ENCODE results near the gene OTUB2. TPM values are rescaled to one million over a fixed set of nuclear protein-coding genes. Genes with fewer than 3 reads are reported as not detected.

The OTUB2 gene
- polyA plus RNA-seq (2.6 to 4.8 TPM (median 3.5 TPM) in 3 replicates), polyA minus RNA-seq (8.5 to 14.3 TPM (median 10.1 TPM) in 3 replicates)
- polyA plus RNA-seq (2011; ENCODE audit: low read depth): 3.0 TPM
- 3.5 and 3.6 TPM in 2 replicates for polyA plus RNA-seq (2011; cell fraction: cytosol; rRNA removed)
- polyA plus RNA-seq (2011; cell fraction: nucleus; rRNA removed): 4.5 and 5.3 TPM in 2 replicates
- polyA plus RNA-seq (2012; ENCODE audit: low replicate concordance): 4.5 and 4.7 TPM in 2 replicates
- polyA minus RNA-seq (2011; cell fraction: cytosol; rRNA and poly(A)+ RNA removed): 8.8 TPM
- polyA minus RNA-seq (2011; cell fraction: nucleus; rRNA and poly(A)+ RNA removed): 5.2 and 8.1 TPM in 2 replicates

DNA sequence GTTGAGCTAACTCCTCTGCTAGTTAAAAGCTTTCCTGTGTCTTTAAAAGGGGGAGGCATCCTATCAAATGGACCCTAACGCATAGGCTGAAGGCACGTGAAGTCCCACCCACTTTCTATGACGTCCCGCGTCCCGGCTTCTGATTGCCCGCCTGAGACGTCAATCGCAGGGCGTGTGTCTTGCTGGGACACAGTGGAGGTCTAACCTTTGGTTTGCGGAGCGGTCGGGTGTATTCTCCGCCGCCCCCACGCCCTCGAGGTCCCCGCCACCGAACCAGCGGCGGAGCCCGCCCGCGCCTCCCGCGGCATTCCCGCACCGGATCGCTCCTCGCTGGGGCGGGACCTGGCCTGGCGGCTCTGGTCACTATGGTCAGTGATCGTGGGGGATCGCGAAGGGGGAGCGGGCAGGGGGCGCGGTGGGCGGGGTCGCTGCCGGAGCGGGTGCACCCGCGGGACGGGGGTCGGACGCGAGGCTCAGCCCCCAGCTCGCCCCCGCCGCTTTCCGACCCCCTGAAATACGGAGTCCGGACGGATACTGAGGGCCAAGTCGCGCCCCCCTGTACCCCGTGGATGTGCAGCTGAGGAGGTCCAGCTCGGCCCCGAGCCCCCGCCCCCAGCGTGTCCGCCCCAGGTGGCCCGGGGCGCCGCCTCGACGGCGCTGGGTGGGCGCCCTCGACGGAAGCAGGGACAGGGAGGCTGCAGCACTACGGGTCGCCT is at the start of gene OTUB2:
OTUB2 (plus strand) TSS at position 168 of the 716 bp plus-strand sequence; CDS start at position 366, 198 bp downstream.
- Histone ChIP-seq H3K9me1 (ENCODE audit: control insufficient read depth, extremely low read depth, insufficient read depth, low read length) (peaks cover 6% of the 10 kb centered on the region), H3K36me3 (ENCODE audit: control insufficient read depth in 2 of 2, extremely low read depth in 1 of 2, insufficient read depth in 2 of 2, low read length in 2 of 2) (no peaks in the 10 kb centered on the region), H3K4me3 (ENCODE audit: control insufficient read depth in 2 of 3, extremely low read depth in 1 of 3, insufficient read depth in 2 of 3, low read depth in 1 of 3, low read length in 3 of 3) (peak within 1 kb of the TSS; percentile 34 to 62 (median 61)), H3K27me3 (ENCODE audit: control insufficient read depth, extremely low read depth, insufficient read depth, low read length) (no peaks in the 10 kb centered on the region), H3K4me2 (ENCODE audit: control insufficient read depth, extremely low read depth, insufficient read depth, low read depth, low read length) (peak within 1 kb of the TSS; percentile 75), H3K9ac (ENCODE audit: control insufficient read depth, extremely low read depth, insufficient read depth, low read length) (no peak within 1 kb of the TSS), H3K9me3 (ENCODE audit: control insufficient read depth, low read depth, low read length) (no peaks in the 10 kb centered on the region), H3K79me2 (ENCODE audit: control insufficient read depth, insufficient read depth, low read length) (no peaks in the 10 kb centered on the region), H2AFZ (ENCODE audit: control insufficient read depth, low read length) (peak within 1 kb of the TSS; percentile 74), H3K4me1 (ENCODE audit: control insufficient read depth, extremely low read depth, insufficient read depth, low read length) (peaks cover 15% of the 10 kb centered on the region), H4K20me1 (ENCODE audit: control insufficient read depth, extremely low read depth, insufficient read depth, low read length) (peaks cover 3% of the 10 kb centered on the region), H3K27ac (ENCODE audit: control insufficient read depth, insufficient read depth, low read length) (no peak within 1 kb of the TSS)
- dilution Hi-C loops (cut with MboI; ENCODE audit: extremely low pct_ligation_motif_present, low sequenced_read_pairs): no loop called here
- TF ChIP-seq EZH2 (IDR thresholded peaks at IDR 0.05; ENCODE audit: low read length): no peak
- TF ChIP-seq, protein P1, sequence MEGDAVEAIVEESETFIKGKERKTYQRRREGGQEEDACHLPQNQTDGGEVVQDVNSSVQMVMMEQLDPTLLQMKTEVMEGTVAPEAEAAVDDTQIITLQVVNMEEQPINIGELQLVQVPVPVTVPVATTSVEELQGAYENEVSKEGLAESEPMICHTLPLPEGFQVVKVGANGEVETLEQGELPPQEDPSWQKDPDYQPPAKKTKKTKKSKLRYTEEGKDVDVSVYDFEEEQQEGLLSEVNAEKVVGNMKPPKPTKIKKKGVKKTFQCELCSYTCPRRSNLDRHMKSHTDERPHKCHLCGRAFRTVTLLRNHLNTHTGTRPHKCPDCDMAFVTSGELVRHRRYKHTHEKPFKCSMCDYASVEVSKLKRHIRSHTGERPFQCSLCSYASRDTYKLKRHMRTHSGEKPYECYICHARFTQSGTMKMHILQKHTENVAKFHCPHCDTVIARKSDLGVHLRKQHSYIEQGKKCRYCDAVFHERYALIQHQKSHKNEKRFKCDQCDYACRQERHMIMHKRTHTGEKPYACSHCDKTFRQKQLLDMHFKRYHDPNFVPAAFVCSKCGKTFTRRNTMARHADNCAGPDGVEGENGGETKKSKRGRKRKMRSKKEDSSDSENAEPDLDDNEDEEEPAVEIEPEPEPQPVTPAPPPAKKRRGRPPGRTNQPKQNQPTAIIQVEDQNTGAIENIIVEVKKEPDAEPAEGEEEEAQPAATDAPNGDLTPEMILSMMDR (optimal IDR thresholded peaks at IDR 0.05 in 1 of 3, IDR thresholded peaks at IDR 0.05 in 1 of 3, conservative IDR thresholded peaks at IDR 0.05 in 1 of 3; ENCODE audit: extremely low read depth in 1 of 3, insufficient read depth in 2 of 3, low read length in 3 of 3): no peak
- peak; percentile 97 for FAIRE-seq
- DNase-seq (ENCODE audit: low read depth, low spot score): peak; percentile 93

DNA sequence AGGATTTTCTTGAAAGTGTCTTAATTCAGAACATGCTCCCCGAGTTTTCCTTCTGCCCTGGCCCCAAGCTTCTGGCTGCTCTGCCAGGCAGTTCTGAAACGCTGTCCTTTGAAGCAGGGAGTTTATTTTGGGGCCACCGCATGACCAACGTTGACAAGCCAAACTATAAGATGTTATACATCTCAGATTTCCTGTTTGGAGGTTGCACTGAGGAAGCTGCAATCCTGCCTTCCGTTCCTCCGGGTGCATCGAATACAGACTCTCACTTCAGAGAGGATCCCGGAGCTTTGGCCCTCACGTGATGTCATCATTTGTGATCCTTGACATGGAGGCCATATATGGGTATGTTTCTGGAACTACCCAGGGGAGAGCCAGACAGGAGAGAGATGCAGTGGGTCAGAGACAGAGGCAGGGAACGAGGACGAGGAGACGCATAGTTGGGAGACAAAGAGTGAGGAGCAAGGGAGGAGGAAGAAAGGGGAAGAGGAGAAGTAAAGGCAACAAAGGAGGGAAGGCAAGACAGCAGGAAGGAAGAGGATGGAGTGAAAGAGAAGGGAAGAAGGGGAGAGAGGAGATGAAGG is 49.6 kb upstream of the OTUB2 start, which contains the start of gene ASB2:
ASB2 (minus strand) TSS at position 94 of the 581 bp plus-strand sequence. CDS start 12,031 bp downstream, outside the sequence.
- TF ChIP-seq, protein P1 (optimal IDR thresholded peaks at IDR 0.05 in 1 of 3, IDR thresholded peaks at IDR 0.05 in 1 of 3, conservative IDR thresholded peaks at IDR 0.05 in 1 of 3; ENCODE audit: extremely low read depth in 1 of 3, insufficient read depth in 2 of 3, low read length in 3 of 3): no peak
- TF ChIP-seq EZH2 (IDR thresholded peaks at IDR 0.05; ENCODE audit: low read length): no peak
- no peaks in the 10 kb centered on the region for H3K9me3 ChIP-seq (ENCODE audit: control insufficient read depth, low read depth, low read length)
- no peak within 1 kb of the TSS for H3K9ac ChIP-seq (ENCODE audit: control insufficient read depth, extremely low read depth, insufficient read depth, low read length)
- H3K4me1 ChIP-seq (ENCODE audit: control insufficient read depth, extremely low read depth, insufficient read depth, low read length): no peaks in the 10 kb centered on the region
- no peak within 1 kb of the TSS for H3K4me2 ChIP-seq (ENCODE audit: control insufficient read depth, extremely low read depth, insufficient read depth, low read depth, low read length)
- H3K9me1 ChIP-seq (ENCODE audit: control insufficient read depth, extremely low read depth, insufficient read depth, low read length): no peaks in the 10 kb centered on the region
- no peak within 1 kb of the TSS for H3K27ac ChIP-seq (ENCODE audit: control insufficient read depth, insufficient read depth, low read length)
- no peaks in the 10 kb centered on the region for H3K36me3 ChIP-seq (ENCODE audit: control insufficient read depth in 2 of 2, extremely low read depth in 1 of 2, insufficient read depth in 2 of 2, low read length in 2 of 2)
- H4K20me1 ChIP-seq (ENCODE audit: control insufficient read depth, extremely low read depth, insufficient read depth, low read length): no peaks in the 10 kb centered on the region
- FAIRE-seq: no peak
- no peak within 1 kb of the TSS for H2AFZ ChIP-seq (ENCODE audit: control insufficient read depth, low read length)
- H3K4me3 ChIP-seq (ENCODE audit: control insufficient read depth in 2 of 3, extremely low read depth in 1 of 3, insufficient read depth in 2 of 3, low read depth in 1 of 3, low read length in 3 of 3): no peak within 1 kb of the TSS
- H3K27me3 ChIP-seq (ENCODE audit: control insufficient read depth, extremely low read depth, insufficient read depth, low read length): peaks cover 27% of the 10 kb centered on the region
- dilution Hi-C loops (cut with MboI; ENCODE audit: extremely low pct_ligation_motif_present, low sequenced_read_pairs): no loop called here
- H3K79me2 ChIP-seq (ENCODE audit: control insufficient read depth, insufficient read depth, low read length): no peaks in the 10 kb centered on the region
- DNase-seq (ENCODE audit: low read depth, low spot score): no peak
